Measurements from ENCODE around the gene ZNF618.

ZNF618 gene

DNA sequence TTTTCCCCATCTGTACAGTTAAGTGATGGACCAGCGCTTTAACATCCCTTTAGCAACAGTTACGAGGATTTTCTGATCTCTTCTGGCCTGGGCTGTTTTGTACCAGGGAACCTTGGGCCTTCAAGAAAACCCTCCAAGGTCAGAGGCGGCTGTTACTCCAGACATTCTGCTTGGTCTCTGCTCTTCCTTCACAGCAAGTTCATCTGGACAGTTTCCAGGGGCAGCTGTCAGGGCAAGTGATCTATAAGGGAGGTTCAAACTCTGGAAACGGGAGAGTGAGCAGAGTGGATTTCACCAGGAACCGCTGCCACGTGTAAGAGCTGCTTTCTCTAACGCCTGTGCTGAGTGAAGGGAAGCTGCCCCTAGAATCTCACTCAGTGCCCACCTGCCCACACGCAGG is 36.7 kb downstream of the ZNF618 start:
- Mint-ChIP-seq H3K27me3 (no peaks in the 10 kb centered on the region), H3K36me3 (ENCODE audit: low read depth) (no peaks in the 10 kb centered on the region), H3K4me3 (no peak overlapping the region), H3K9me3 (no peaks in the 10 kb centered on the region), H3K4me1 (ENCODE audit: low read depth) (no peaks in the 10 kb centered on the region), H3K27ac (no peak overlapping the region)

DNA sequence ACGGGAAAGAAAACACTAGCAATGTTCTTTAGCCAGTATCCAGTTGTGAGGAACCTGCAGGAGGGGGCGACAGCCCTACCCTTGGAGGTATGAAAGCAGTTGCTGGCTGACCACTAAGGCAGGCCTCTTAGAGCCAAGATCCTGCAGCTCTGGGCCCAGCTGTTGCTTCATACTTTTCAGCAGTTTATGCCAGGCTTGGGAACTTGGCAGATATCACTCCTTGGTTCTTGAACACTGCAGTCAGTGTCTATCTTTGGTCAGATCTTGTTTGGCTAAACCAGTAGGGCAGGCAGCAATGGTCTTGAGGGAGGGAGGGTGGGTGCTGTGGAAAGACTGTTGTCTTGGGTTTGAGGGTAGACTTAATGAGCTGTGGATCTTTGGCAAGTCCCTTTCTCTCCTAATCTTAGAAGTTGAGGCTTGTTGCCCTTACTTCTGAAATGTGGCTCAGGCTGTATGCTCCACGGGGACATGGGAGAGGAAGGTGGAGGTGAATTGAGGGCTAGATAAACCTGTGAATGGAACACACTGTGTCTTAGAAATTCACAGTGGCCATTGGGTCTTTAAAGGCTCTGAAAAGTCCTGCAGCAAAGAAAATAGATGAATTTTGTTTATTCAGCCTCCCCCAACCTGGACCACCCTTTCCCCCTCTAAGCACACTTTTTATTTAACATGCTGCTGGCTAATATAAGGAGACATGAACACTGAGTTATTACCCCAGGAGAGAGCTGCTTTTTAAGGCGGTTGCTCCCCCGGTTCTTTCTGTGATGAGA is 37.5 kb downstream of the ZNF618 start:
- H3K27ac Mint-ChIP-seq: no peak overlapping the region
- H3K4me3 Mint-ChIP-seq: no peak overlapping the region
- H3K9me3 Mint-ChIP-seq: no peaks in the 10 kb centered on the region
- no peaks in the 10 kb centered on the region for H3K36me3 Mint-ChIP-seq (ENCODE audit: low read depth)
- H3K27me3 Mint-ChIP-seq: no peaks in the 10 kb centered on the region
- H3K4me1 Mint-ChIP-seq (ENCODE audit: low read depth): no peaks in the 10 kb centered on the region

DNA sequence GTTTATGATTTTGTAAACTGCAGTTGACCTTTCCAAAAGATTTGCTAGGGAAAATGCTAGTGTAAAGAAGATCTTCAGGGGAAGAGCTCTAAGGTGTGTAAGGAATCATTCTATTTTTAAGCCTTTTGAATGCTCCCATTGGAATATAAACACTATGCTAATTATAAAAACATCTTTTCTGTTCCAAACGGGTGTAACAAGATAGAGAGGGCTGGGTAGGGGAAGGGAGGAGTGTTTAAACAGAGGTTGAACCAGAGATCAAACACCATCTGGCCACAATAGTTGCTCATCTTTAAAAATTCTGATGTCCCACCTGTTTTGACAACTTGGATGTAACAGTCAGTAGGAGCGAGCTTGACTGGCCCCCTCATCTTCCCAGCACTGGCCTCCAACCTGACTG is 38.4 kb downstream of the ZNF618 start:
- Mint-ChIP-seq H3K4me3 (no peak overlapping the region), H3K36me3 (ENCODE audit: low read depth) (no peaks in the 10 kb centered on the region), H3K27me3 (no peaks in the 10 kb centered on the region), H3K4me1 (ENCODE audit: low read depth) (no peaks in the 10 kb centered on the region), H3K9me3 (no peaks in the 10 kb centered on the region), H3K27ac (no peak overlapping the region)

DNA sequence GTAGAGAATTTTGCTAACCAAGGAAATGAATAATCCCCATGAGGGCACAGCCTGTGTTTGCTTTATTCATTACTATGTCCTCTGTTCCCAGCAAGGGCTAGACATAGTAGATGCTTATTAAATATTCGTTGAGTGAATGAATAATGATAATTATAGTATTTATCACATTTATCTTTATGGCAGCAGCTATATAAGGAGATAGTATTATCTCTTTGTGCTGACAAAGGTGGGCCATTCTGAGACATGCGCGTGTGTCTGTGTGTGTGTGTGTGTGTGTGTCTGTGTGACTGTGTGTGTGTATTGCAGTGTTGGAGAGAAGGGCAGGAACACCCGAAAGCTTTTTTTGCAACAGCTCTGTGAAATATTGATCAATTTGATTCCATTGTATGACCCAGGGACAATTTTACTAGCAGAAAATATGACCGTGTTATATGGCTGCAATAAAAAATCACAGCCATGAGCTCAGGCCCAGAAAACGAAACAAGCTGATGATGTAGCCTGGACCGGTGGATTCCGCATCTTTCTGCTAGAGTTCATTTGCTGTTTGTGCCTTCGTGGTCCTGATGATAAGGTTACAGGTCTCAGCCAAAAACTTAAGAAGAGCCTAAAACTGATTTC is 39.8 kb downstream of the ZNF618 start:
- no peaks in the 10 kb centered on the region for H3K27me3 Mint-ChIP-seq
- H3K4me3 Mint-ChIP-seq: no peak overlapping the region
- H3K4me1 Mint-ChIP-seq (ENCODE audit: low read depth): no peaks in the 10 kb centered on the region
- no peaks in the 10 kb centered on the region for H3K9me3 Mint-ChIP-seq
- H3K27ac Mint-ChIP-seq: no peak overlapping the region
- H3K36me3 Mint-ChIP-seq (ENCODE audit: low read depth): no peaks in the 10 kb centered on the region

DNA sequence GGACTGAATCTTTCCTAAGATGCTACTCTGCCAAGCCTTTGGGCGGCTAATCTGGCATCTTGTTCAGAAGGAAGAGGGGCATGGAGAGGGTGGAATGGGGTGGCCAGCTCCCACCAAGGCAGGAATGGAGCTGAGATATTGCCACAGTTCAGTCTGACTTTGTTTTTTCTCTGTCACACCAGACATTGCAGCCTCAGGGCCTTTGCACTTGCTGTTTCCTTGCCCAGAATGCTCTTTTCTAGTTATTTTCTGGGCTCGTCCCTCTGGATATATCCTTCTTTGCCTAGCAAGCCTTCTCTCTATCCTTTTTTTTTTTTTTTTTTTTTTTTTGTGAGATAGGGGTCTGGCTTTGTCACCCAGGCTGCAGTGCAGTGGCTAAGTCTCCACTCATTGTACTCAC is 40.8 kb downstream of the ZNF618 start:
- Mint-ChIP-seq H3K9me3 (no peaks in the 10 kb centered on the region), H3K4me1 (ENCODE audit: low read depth) (no peaks in the 10 kb centered on the region), H3K27me3 (no peaks in the 10 kb centered on the region), H3K27ac (no peak overlapping the region), H3K36me3 (ENCODE audit: low read depth) (no peaks in the 10 kb centered on the region), H3K4me3 (no peak overlapping the region)

DNA sequence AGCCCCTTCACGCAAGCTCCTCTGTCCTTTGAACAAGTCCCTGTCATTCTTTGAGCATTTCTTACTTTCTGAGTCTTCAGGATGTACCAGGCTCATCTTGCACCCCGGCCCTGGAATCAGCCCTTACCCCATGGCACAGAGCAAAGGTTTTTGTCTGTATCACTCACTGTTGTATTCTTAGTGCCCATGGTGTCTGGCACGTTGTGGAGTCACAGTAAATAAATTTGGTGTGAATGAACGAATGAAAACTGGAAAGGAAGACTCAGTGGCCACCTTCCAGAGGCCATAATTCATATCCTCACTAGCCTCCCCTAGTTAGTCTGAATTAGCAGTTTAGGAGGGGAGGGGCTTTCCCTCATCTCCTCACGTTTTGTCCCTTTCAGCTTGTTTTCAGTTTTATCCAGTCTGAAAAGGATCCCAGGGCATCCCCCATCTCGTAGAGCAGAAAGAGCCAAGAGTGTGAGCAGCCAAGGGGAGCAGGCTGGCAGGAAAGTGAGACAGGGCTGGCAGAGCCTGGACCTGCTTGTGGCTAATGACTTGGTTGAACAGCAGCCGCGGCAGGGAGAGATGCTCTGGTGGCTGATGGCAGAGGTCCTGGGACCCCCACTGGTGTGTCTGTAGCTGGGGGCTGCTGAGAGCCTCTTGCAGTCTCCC is 42.7 kb downstream of the ZNF618 start:
- H3K27ac Mint-ChIP-seq: no peak overlapping the region
- no peaks in the 10 kb centered on the region for H3K4me1 Mint-ChIP-seq (ENCODE audit: low read depth)

DNA sequence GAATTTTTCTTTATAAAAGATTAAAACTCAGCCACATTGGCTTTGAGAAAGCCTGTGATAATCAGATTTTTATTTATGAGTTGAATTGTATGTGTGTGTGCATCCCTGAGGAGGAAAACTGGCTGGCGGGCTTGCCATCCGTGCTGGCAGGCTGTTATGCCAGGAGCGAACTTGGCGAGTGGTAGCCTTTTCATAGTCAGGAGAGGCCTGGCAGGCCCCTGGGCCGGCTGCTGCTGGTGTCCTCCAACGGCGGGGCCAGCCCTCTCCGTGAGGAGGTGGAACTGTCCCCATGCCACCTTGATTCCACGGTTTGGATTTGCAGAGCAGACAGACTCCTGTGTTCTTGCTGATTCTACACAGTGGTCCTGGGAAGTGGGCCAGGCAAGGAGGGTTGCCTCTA is 43.3 kb downstream of the ZNF618 start:
- no peaks in the 10 kb centered on the region for H3K4me1 Mint-ChIP-seq (ENCODE audit: low read depth)
- H3K27me3 Mint-ChIP-seq: no peaks in the 10 kb centered on the region
- no peak overlapping the region for H3K27ac Mint-ChIP-seq
- no peaks in the 10 kb centered on the region for H3K9me3 Mint-ChIP-seq
- H3K36me3 Mint-ChIP-seq (ENCODE audit: low read depth): no peaks in the 10 kb centered on the region
- no peak overlapping the region for H3K4me3 Mint-ChIP-seq

More for the DNA sequence above, 42.7 kb downstream of the ZNF618 start:
- no peaks in the 10 kb centered on the region for H3K9me3 Mint-ChIP-seq
- H3K4me3 Mint-ChIP-seq: no peak overlapping the region
- no peaks in the 10 kb centered on the region for H3K27me3 Mint-ChIP-seq
- no peaks in the 10 kb centered on the region for H3K36me3 Mint-ChIP-seq (ENCODE audit: low read depth)

DNA sequence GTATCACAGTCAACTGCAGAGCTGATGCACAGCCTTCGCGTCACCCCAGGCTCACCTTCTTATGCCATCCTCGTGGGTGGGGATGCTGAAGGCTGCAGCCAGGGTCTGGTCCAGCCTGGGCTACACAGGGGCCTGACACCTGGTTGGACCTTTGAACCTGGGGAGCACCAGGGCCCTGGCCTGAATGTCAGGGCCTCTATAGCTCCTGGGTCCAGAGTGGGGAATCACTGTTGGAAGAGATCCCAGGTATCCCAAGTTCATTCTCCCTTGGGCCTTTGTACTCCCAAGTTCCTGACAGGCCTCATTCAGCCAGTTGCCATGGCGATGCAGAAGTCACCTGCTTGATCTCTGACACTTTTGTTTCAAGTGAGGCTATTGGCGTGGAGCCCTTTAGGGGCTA is 43.8 kb downstream of the ZNF618 start:
- no peaks in the 10 kb centered on the region for H3K9me3 Mint-ChIP-seq
- no peaks in the 10 kb centered on the region for H3K27me3 Mint-ChIP-seq
- no peaks in the 10 kb centered on the region for H3K36me3 Mint-ChIP-seq (ENCODE audit: low read depth)
- H3K4me3 Mint-ChIP-seq: no peak overlapping the region
- no peak overlapping the region for H3K27ac Mint-ChIP-seq
- no peaks in the 10 kb centered on the region for H3K4me1 Mint-ChIP-seq (ENCODE audit: low read depth)

DNA sequence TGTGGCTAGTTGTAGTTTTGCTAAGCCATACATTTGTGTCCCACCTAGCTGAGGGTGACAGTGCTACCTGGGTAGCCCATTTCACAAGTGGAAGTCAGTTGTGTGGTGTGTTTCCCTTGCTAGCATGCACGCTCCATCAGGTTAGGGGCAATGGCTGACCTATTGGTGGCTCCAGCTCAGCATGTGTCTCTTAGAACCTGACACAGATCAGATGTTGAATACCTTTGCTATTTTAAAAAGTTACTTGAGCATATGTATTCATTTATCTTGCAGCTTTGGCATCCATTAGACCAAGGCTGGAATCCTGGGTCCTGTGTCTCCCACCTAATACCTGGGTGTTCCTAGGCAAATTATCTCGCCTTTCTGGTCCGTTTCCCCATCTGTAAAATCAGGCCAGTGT is 44.8 kb downstream of the ZNF618 start:
- H3K9me3 Mint-ChIP-seq: no peaks in the 10 kb centered on the region
- no peaks in the 10 kb centered on the region for H3K36me3 Mint-ChIP-seq (ENCODE audit: low read depth)
- H3K4me3 Mint-ChIP-seq: no peak overlapping the region
- H3K27me3 Mint-ChIP-seq: no peaks in the 10 kb centered on the region
- no peak overlapping the region for H3K27ac Mint-ChIP-seq
- H3K4me1 Mint-ChIP-seq (ENCODE audit: low read depth): no peaks in the 10 kb centered on the region

DNA sequence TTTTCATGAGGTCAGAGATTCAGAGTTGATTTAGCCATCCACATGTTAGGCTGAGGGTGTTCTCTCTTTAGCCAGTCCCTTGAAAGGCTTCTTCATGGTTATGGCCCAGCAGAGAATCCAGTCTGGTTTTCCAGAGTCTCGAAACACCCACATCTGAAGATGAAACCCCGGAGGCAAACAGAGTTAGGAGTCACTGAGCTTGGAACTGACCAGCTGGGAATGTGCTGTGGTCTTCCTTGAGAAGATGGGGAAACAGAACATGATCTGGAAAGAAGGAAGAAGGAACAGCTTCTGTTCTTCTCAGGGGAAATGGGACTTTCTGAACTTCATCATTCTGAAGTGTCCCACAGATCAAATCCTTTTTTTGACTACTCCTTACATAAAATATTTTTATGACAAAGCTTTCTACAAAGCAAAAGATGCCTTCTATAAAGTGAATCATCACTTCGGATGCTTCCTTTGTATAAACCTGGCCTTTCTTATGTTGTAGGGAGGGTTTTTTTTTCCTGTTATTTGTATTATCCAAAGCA is 45.4 kb downstream of the ZNF618 start:
- H3K4me1 Mint-ChIP-seq (ENCODE audit: low read depth): no peaks in the 10 kb centered on the region
- no peaks in the 10 kb centered on the region for H3K36me3 Mint-ChIP-seq (ENCODE audit: low read depth)

DNA sequence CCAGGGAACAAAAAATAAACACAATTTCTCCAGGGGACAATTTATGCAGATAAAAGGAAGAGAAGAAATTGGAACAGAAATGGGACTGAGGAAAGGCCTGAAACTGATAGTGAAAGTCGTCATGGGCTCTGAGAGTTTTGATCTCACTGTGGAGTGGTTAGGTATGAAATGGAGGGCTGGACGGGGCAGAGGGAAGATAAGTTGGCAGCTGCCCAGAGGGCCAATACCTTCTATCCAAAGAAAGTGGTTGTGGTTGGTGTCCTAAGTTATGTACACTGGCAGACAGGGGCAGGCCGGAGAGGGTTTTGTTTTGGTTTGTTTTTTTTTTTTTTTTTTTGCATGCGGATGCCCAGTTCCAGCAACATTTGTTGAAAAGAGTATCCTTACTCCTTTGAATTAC is 46.1 kb downstream of the ZNF618 start:
- no peak overlapping the region for H3K4me3 Mint-ChIP-seq
- no peak overlapping the region for H3K27ac Mint-ChIP-seq

More for the DNA sequence above, 45.4 kb downstream of the ZNF618 start:
- peaks cover 3% of the 10 kb centered on the region for H3K9me3 Mint-ChIP-seq
- H3K27me3 Mint-ChIP-seq: no peaks in the 10 kb centered on the region
- no peak overlapping the region for H3K4me3 Mint-ChIP-seq
- H3K27ac Mint-ChIP-seq: no peak overlapping the region

DNA sequence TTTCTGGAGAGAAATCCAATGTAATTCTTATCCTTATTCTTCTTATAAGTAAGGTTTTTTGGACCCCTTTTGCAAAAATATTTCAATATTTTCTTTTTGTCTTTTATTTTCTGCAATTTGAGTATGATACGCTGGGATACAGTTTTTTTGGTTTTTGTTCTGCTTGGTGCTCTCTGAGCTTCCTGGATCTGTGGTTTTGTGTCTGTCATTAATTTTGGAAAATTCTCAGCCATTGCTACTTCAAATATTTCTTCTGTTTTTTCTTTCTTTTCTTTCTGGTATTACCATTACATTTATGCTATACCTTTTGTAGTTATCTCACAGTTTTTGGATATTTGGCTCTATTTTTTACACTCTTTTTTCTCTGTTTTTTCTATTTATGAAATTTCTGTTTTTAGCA is 50.1 kb downstream of the ZNF618 start:
- no peak overlapping the region for H3K4me3 Mint-ChIP-seq
- no peaks in the 10 kb centered on the region for H3K36me3 Mint-ChIP-seq (ENCODE audit: low read depth)
- H3K27me3 Mint-ChIP-seq: peaks cover 3% of the 10 kb centered on the region
- no peak overlapping the region for H3K27ac Mint-ChIP-seq
- peaks cover 18% of the 10 kb centered on the region for H3K9me3 Mint-ChIP-seq
- no peaks in the 10 kb centered on the region for H3K4me1 Mint-ChIP-seq (ENCODE audit: low read depth)

More for the DNA sequence above, 46.1 kb downstream of the ZNF618 start:
- H3K4me1 Mint-ChIP-seq (ENCODE audit: low read depth): no peaks in the 10 kb centered on the region
- no peaks in the 10 kb centered on the region for H3K27me3 Mint-ChIP-seq
- H3K9me3 Mint-ChIP-seq: peaks cover 5% of the 10 kb centered on the region
- H3K36me3 Mint-ChIP-seq (ENCODE audit: low read depth): no peaks in the 10 kb centered on the region

DNA sequence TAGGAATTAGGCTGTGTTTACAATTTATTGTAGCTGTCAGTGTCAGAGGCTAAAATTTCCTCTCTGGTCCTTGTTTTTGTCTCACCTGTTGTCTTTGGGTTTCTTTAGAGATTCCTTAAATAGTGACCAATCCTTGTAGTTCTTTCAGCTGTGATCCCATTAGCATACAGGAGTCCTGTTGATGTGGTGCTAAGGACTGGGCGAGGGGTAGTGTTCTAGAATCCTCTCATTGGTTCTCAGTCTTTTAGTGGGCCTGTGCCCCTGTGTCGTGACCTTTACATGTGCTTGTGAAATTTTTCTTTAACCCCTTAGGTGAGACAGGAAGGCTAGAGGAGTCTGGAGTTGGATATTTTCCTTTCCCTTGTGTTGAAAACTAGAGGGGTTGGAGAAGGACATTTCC is 51.2 kb downstream of the ZNF618 start:
- no peak overlapping the region for H3K27ac Mint-ChIP-seq
- no peaks in the 10 kb centered on the region for H3K36me3 Mint-ChIP-seq (ENCODE audit: low read depth)
- no peaks in the 10 kb centered on the region for H3K4me1 Mint-ChIP-seq (ENCODE audit: low read depth)
- H3K27me3 Mint-ChIP-seq: peaks cover 3% of the 10 kb centered on the region
- peaks cover 18% of the 10 kb centered on the region for H3K9me3 Mint-ChIP-seq
- no peak overlapping the region for H3K4me3 Mint-ChIP-seq

DNA sequence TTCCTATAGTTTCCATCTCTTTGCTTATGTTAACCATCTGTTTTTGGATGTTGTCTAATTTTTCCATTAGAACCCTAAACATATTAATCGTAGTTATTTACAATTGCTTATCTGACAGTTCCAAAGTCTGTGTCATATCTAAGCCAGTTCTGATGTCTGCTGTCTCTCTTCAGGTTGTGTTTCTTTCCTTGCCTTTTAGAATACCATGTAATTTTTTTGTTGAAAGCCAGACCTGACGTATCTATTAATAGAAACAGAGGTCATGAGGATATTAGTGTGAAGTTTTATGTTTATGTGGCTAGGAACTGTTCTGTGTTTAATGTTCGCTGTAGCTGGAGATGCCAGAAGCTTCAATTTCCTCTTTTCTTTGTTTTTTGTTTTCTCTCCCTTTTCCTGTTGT is 52.2 kb downstream of the ZNF618 start:
- Mint-ChIP-seq H3K4me3 (no peak overlapping the region), H3K4me1 (ENCODE audit: low read depth) (no peaks in the 10 kb centered on the region), H3K36me3 (ENCODE audit: low read depth) (no peaks in the 10 kb centered on the region), H3K27ac (no peak overlapping the region), H3K9me3 (peaks cover 18% of the 10 kb centered on the region), H3K27me3 (peaks cover 3% of the 10 kb centered on the region)

DNA sequence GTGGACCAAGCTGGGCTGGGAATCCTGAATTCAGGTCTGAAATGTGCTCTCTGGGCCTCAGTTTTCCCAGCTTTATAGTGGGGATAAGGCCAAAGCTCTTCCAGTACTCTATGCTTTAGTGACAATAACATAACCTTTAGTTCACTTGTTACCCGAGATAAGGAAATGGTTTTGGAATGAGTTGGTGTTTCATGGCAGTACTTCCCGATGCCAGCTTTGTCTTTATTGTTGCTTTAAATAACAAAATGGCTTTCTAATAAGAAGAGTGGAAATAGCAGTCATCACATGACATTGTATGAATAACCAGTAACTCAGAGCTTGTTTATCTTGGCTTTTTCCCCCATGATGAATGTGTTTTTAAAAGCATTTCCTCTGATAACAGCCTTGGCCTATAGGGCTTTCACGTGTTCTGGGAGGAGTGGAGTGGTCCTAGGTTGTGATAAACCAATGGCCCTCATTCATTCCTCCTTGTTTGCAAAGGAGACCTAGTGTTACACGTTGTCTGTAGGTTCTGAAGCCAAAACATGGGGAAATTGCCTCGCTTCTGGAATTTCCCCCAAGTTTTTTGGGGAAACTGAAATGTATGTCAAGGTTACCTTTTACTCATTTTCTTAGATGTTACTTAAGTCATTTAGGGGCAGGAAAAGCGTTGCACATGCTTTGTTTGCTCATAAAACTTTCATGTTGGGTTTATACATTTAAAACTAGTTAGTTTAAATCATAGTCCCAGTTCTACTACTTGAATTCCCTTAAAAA is 53.7 kb downstream of the ZNF618 start:
- no peak overlapping the region for H3K4me3 Mint-ChIP-seq
- H3K27me3 Mint-ChIP-seq: peaks cover 3% of the 10 kb centered on the region
- no peak overlapping the region for H3K27ac Mint-ChIP-seq
- H3K36me3 Mint-ChIP-seq (ENCODE audit: low read depth): no peaks in the 10 kb centered on the region
- H3K9me3 Mint-ChIP-seq: peaks cover 18% of the 10 kb centered on the region
- H3K4me1 Mint-ChIP-seq (ENCODE audit: low read depth): no peaks in the 10 kb centered on the region
